Ramos (cell line): ENCODE measurements around the gene FAM120AOS.

Experiments used
- in situ Hi-C: fragments of 300-500 bp; cut with MboI; formaldehyde crosslinking; loops from one replicate; pipeline ENCODE4 v1.14.3; 2022; ENCODE audit warnings: low sequenced_read_pairs; ENCODE audit not compliant: unreplicated experiment

The FAM120AOS gene

DNA sequence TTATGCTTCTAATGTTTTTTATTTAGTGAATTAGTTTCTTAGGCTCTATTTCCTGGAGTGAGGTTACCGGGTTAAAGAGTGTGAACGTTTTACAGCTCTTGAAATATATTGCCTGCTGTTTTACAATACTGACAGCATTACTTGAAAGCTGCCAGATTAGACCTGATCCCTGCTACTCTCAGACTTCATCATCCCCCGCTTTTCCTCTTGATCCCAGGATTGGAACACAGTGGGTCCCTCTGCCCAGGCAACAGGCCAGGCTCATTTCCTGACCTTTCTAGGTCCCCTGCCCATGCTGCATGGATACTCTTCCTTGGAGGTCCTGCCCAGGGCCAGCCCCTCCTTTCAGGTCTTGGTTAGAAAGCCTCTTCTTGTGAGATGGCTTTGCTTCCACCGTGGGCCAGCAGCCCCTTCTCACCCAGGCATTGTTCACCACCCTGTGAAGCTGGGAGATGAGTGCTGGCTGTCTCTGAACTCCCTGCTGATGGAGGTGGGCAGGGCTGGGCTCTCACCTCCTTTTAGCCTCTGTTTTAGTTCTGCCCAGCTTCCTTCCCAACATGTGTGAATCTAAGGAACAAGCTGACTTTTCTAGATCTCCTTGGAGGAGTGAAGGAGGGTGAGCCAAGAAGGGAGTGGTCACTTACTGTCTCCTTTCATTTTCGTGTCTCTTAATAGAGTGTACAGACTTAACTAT lies 15.5 kb upstream of the FAM120AOS start:
- in situ Hi-C loops, result no loop called here

DNA sequence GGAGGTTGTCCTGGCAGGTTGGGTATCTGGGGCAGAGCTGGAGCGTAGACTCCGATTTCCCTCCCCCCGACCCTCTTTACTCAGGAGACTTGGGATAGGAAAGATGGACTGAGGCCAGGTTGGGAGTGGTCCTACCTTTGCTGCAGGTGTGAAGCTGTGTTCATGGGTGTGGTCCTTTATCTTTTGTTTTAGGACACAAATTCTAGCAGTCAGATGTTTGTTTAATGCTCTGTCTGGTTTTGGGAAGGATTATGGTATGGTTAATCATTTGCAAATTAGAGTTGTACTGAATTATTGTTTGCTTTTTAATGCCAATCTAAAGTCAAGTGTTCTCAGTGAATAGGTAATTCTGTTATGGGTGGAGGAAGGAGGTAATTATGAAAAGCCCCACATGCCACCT lies 14.1 kb upstream of the FAM120AOS start:
- in situ Hi-C loops, result no loop called here

DNA sequence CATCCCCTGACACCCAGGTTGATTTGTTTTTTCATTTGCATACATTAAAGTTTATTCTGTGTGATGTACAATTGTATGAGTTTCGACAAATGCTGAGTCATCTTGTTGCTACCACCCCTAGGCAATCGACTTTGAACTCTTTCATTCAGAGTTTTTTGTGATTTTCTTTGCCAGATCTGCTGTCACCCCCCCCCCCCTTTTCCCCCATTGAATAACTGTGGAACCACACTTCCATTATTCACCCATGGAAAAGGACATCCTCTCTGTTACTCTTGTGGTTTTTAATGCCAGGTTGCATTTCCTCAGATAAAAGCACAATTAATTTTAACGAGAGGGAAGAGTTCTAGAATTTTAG lies 13.7 kb upstream of the FAM120AOS start:
- in situ Hi-C loops, result no loop called here

DNA sequence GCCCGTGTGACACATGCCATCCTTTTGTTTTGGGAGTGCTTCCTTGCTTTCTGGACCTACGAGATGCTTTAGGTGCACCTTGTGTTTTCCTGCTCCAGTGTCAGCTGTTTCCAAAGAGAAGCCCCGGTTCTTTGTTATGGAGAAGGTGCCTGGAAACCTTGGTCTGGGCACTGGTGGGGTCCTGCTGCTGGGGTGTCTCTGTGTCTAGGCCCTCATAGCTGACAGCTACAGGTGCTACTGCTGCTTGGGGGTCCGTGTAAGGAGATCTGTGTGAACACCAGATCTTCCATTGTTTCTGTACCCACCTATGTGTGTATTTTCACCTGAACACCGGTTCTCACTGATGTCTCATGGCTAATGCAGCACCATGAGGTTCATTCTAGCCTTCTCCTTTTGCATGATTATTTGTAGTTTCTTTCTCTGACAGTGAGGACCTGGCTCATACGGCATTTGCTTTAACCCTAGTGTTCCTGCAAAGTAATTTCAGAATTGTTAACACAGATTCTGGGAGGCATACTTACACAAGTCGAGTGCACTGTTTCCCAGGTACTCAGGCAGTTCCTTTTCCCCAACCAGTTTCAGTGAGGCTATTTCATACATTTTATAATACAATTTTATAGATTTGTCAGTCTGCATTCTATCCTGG lies 13.2 kb upstream of the FAM120AOS start:
- in situ Hi-C loops, result no loop called here

GRCh38 chr9:93465855-93466254 lies 12.5 kb upstream of the FAM120AOS start:
- in situ Hi-C loops, result no loop called here

DNA sequence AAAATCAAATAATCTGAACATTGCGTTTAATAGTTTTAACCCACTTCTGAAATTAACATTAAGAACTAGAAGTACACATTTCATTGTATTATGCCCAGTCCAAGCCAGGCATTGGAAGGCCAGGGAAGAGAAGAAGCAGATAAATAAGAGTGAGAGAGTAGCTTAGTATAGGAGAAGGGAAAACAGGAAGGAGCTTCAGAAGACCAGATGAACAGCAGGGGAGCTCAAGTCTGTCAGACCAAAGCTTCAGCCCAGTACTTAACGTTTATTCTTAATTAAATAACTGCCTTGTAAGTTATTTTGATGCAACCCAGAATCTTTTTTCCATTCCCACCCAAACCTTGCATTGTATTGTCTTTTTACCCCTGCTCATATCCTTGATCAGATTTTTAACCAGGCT lies 11.5 kb upstream of the FAM120AOS start:
- in situ Hi-C loops, result no loop called here

- in situ Hi-C loops, result no loop called here
Measured at GRCh38 chr9:93464395-93464794, 11.0 kb upstream of the FAM120AOS start.

GRCh38 chr9:93463638-93464248 lies 10.4 kb upstream of the FAM120AOS start:
- in situ Hi-C loops, result no loop called here

- in situ Hi-C loops, result no loop called here
Measured at GRCh38 chr9:93461821-93462220, 8.4 kb upstream of the FAM120AOS start.

DNA sequence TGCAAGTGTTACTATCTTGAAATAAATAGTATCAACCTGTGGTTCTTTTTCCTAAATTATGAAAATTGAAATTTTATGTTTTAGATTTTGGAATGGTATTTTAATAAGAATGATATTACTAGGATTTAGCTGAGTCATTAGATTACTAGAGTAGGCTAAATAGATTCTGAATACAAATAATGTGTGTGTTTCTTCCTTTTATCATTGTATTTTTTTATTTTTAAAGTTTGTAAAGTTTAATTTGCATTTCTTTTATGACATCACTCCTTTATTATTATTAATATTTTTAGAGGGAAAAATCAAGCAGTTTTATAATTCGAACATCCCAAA lies 8.0 kb upstream of the FAM120AOS start:
- in situ Hi-C loops, result no loop called here

DNA sequence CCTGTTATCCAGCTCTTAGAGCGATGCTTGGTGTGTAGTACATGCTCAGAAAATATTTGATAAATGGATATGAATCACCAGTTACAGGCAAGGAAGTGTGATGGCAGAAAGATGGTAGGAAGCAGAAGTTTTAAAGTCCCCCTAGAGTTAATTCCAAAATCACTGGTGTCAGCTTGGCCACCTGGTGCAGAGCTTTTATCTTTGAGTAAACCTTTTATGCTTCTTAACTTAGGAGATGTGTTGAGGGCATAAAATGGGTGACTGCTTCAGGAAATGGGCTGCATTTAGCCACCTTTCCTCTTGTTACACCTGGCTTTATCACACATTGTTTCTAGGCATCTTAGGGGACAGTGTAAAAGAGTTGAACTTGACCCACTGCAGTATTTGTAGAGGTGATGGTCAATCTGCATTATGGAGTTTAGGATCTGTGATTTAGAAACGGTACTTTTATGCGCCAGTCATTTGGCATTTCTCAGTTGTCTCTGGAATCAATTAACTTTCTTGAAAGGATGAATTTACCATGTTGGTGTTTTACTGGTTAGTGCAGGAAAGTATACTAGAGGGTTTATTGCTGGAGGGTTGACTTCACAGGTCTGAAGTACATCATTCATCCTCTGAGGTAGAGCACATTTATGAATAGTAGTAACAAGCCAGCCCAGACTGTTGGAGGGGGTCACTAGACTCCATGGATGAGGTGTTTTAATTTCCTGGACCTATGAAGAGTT lies 7.5 kb upstream of the FAM120AOS start:
- in situ Hi-C loops, result no loop called here

DNA sequence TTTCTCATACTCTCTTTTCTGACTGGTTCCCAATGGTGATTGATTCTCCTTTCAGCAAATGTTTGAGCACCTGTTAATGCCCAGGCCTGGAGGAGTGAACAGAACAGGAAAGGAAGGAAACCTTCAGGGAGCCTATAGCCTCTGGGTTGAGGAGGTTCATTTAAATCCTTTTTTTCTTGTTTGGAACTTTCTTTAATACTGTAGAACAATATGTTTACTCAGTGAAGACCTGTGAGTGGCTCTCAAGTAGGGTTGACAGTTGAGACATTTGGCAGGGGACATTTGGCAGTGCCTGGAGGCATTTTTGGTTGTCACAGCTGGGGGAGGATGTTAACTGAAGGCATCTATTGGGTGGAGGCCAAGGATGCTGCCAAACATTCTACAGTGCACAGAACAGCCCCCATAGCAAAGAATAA lies 6.1 kb upstream of the FAM120AOS start:
- in situ Hi-C loops, result no loop called here

GRCh38 chr9:93458712-93459111 lies 5.3 kb upstream of the FAM120AOS start:
- in situ Hi-C loops, result no loop called here

DNA sequence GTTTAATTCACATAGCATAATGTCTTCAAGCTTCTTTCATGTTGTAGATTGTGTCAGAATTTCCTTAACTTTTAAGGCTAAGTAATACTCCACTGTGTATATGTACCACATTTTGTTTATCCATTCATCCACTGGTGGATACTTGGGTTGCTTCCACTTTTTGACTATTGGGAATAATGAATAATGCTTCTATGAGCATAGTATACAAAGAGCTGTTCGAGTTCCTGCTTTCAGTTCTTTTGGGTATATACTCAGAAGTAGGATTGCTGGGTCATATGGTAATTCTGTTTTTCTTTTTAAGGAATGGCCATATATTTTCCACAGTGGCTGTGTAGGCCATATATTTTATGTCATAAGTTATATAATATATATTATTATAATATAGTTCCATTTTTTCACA lies 3.6 kb upstream of the FAM120AOS start:
- in situ Hi-C loops, result no loop called here

GRCh38 chr9:93456504-93456903 lies 3.1 kb upstream of the FAM120AOS start:
- in situ Hi-C loops, result no loop called here

GRCh38 chr9:93456022-93456421 lies 2.6 kb upstream of the FAM120AOS start:
- in situ Hi-C loops, result no loop called here

DNA sequence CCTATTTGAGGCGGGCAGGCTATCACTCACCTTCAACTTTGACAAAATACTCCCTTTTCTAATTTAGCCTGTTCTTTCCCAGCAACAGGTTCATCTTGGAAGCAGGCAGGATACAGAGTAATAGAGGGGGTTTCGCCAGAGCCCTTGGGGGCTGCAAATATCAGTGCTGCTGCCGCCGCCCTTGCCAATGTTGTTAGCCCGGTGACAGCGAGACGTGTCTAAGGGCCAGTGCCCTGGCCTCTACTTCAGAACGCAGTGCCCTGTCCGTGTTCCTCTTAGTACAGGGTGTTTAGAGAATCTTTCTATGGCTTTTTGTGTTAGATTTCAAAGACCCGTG lies 703 bp downstream of the FAM120AOS start:
- in situ Hi-C loops, result no loop called here

GRCh38 chr9:93451849-93452709 lies 1.3 kb downstream of the FAM120AOS start:
- in situ Hi-C loops, result no loop called here

DNA sequence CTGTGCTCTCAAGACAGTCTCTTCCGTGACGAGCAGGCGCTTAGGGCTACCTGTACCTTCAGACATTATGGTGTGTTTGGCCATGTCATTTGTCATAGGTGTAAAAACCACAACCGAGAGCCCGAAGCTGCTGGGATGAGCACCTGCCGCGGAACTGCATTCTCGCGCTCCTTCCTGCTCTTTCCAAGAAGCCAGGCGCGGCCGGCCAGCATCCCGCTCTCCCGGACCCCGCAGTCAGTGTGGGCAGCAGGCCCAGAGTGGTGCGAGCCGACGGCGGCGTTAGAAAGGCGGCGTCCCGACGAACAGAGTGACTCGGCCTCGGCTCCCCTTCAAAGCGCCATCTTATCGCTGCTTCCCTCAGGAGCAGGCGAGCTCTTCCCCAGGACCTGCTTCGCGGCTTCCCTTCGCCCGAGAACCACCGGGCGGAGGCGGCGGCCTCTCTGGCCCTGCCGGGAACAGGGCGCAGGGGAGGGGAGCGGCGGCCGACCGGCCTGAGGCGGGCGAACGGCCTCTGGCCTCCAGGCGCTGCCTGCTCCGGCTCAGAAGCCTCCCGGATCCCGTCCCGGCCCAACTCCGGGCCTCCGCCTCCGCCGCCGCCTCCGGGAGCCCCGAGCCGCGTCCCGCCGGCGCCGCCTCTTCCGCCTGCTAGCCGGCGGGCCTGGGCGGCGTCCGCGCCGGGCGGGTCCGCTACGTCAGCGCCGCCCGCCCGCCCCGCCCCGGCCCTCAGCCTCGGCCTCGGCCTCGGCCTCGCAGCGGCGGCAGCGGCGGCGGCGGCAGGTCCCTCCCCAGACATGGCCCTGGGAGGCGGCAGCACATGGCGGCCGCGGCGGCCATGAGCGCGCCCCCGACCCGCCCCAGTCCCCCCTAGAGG lies 2.2 kb downstream of the FAM120AOS start, which contains the start of gene FAM120A:
TSS of gene FAM120A (plus strand) at position 741 of the 871 bp plus-strand sequence. CDS start 231 bp downstream, outside the sequence.
- in situ Hi-C loops, result no loop called here
